SU-DHL-6 (cell line): ENCODE measurements around the gene SPCS1.

ENCODE experiments used
- EZH2phosphoT487 ChIP-seq: fragments of 200-600 bp; sonication (generic), shearing (Covaris generic); conservative IDR thresholded peaks from 2 replicates; pipeline ENCODE4 v1.6.1; 2018; ENCODE audit warnings: mild to moderate bottlenecking, antibody characterized with exemption, low read length, moderate library complexity, mixed read lengths
- TF ChIP-seq, protein P1 (sequence below): fragments of 200-600 bp; sonication (generic); IDR thresholded peaks from one replicate; pipeline ENCODE4 v1.5.1; 2017; ENCODE audit warnings: antibody characterized with exemption, mild to moderate bottlenecking, low read length, moderate library complexity; ENCODE audit not compliant: insufficient read depth, poor library complexity, severe bottlenecking

- no peak for TF ChIP-seq EZH2phosphoT487
- TF ChIP-seq, protein P1, sequence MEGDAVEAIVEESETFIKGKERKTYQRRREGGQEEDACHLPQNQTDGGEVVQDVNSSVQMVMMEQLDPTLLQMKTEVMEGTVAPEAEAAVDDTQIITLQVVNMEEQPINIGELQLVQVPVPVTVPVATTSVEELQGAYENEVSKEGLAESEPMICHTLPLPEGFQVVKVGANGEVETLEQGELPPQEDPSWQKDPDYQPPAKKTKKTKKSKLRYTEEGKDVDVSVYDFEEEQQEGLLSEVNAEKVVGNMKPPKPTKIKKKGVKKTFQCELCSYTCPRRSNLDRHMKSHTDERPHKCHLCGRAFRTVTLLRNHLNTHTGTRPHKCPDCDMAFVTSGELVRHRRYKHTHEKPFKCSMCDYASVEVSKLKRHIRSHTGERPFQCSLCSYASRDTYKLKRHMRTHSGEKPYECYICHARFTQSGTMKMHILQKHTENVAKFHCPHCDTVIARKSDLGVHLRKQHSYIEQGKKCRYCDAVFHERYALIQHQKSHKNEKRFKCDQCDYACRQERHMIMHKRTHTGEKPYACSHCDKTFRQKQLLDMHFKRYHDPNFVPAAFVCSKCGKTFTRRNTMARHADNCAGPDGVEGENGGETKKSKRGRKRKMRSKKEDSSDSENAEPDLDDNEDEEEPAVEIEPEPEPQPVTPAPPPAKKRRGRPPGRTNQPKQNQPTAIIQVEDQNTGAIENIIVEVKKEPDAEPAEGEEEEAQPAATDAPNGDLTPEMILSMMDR = no peak
These were observed 4.6 kb downstream of the SPCS1 start for GRCh38 chr3:52710512-52710911.
